Prostate gland (tissue), 2 donors: ENCODE measurements around the gene MTRF1L. TPM values are rescaled to one million over a fixed set of nuclear protein-coding genes. Genes with fewer than 3 reads are reported as not detected.
"Not testable (repeated sequence)": the region's sequence is repeated elsewhere in the genome, so short reads cannot be mapped to it uniquely, and the experiment has no call there.

Experiments used
- DNase-seq: peaks from one replicate; pipeline ENCODE4 v3.0.0-alpha.2; 2019; ENCODE audit warnings: low spot score
- H3K27ac ChIP-seq, 2 donors: fragments of 200-600 bp; sonication (generic); 2 replicates each; pipeline ENCODE4 v1.5.1; 2017 to 2019
- H3K27me3 ChIP-seq: fragments of 200-600 bp; sonication (generic); replicated peaks from 2 replicates; pipeline ENCODE4 v1.5.1; 2019; ENCODE audit not compliant: insufficient read depth
- H3K36me3 ChIP-seq, 2 donors: fragments of 200-600 bp; sonication (generic); 1 replicate in 1 of 2; 2 replicates in 1 of 2; pipeline versions ENCODE4 v1.5.1 to v1.8.1; 2017 to 2019
- H3K4me1 ChIP-seq: fragments of 200-600 bp; sonication (generic); replicated peaks from 2 replicates; pipeline ENCODE4 v1.5.1; 2019
- H3K4me3 ChIP-seq, 2 donors: fragments of 200-600 bp; sonication (generic); 2 replicates each; pipeline ENCODE4 v1.5.1; 2017 to 2019
- H3K9me3 ChIP-seq: fragments of 200-600 bp; sonication (generic); 2 replicates; pipeline ENCODE4 v1.5.1; 2017
- POLR2A ChIP-seq: fragments of 450-650 bp; IDR thresholded peaks from one replicate; pipeline ENCODE4 v1.6.1; 2016; ENCODE audit warnings: antibody characterized with exemption, mild to moderate bottlenecking
- POLR2AphosphoS5 ChIP-seq: sonication (generic); formaldehyde crosslinking; IDR thresholded peaks from one replicate; pipeline ENCODE4 v1.6.1; 2017; ENCODE audit warnings: antibody characterized with exemption
- WGBS: methylation state at CpG from one replicate; pipeline ENCODE4 v1.1.5; 2018; 5-methylcytosine and 5-hydroxymethylcytosine counted together
- intact Hi-C: fragments of 100-400 bp; cut with DNase I; formaldehyde crosslinking; loops from one replicate; pipeline ENCODE4 v1.14.2; 2022
- total RNA-seq, 2 donors: library from RNA; depleted of rRNA; stranded (reverse); fragments of >200 nt; gene quantifications; one replicate each; pipeline ENCODE4 v1.1.0, GENCODE V29; 2016
- TF ChIP-seq, protein P1 (sequence below), 4 experiments: fragments of 200-600 bp in 2 of 4; fragments of 450-650 bp in 2 of 4; sonication (generic) in 2 of 4; IDR thresholded peaks; 1 replicate in 3 of 4; 2 replicates in 1 of 4; pipeline ENCODE4 v1.5.1; 2016 to 2019; ENCODE audit warnings: antibody characterized with exemption in 4 of 4, mild to moderate bottlenecking in 2 of 4, moderate library complexity in 2 of 4

The MTRF1L gene
- total RNA-seq, 2 donors from 2014 or later, result 10.8 to 14.3 TPM

DNA sequence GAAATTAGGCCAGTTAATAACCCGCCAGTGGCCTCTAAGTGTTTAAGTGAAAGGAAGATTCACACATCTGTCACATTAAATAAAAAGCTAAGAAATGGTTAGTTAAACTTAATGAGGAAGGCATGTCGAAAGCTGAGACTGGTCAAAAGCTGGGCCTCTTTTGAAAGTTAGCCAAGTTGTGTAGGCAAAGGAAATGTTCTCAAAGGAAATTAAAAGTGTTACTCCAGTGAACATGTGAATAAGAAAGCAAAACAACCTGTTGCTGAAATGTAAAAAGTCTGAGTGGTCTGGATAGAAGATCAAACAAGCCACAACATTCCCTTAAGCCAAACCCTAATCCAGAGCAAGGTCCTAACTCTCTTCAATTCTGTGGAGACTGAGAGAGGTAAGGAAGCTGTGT, 10.9 kb upstream of the MTRF1L start:
- H3K27ac ChIP-seq, result no peak overlapping the region
- H3K4me1 ChIP-seq, result no peaks in the 10 kb centered on the region
- no peak for TF ChIP-seq POLR2AphosphoS5
- TF ChIP-seq, protein P1, sequence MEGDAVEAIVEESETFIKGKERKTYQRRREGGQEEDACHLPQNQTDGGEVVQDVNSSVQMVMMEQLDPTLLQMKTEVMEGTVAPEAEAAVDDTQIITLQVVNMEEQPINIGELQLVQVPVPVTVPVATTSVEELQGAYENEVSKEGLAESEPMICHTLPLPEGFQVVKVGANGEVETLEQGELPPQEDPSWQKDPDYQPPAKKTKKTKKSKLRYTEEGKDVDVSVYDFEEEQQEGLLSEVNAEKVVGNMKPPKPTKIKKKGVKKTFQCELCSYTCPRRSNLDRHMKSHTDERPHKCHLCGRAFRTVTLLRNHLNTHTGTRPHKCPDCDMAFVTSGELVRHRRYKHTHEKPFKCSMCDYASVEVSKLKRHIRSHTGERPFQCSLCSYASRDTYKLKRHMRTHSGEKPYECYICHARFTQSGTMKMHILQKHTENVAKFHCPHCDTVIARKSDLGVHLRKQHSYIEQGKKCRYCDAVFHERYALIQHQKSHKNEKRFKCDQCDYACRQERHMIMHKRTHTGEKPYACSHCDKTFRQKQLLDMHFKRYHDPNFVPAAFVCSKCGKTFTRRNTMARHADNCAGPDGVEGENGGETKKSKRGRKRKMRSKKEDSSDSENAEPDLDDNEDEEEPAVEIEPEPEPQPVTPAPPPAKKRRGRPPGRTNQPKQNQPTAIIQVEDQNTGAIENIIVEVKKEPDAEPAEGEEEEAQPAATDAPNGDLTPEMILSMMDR (IDR thresholded peaks at IDR 0.05), result no peak
- no peak for TF ChIP-seq POLR2A
- H3K36me3 ChIP-seq, result no peaks in the 10 kb centered on the region
- DNase-seq, result no peak
- intact Hi-C loops, result no loop called here
- H3K27me3 ChIP-seq, result no peaks in the 10 kb centered on the region
- 54% methylated on average over 2 of the region's 2 CpGs for WGBS
- H3K4me3 ChIP-seq, result no peak overlapping the region
- H3K9me3 ChIP-seq, result no peaks in the 10 kb centered on the region

DNA sequence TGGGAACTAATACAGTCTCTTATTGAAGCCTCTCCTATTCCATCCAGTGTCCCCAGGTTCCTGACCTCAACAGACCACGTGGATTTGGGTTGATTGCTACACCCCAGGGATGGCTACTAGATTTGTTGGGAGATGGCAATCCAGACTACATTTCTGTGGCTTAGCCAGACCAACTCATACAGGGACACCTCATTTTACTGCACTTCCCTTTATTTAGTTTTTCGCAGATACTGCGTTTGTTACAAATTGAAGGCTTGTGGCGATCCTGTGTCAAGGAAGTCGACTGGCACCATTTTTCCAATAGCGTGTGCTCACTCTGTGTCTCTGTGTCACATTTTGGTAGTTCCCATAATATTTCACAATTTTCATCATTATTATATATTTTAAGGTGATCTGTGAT, 10.3 kb upstream of the MTRF1L start:
- WGBS, result 83% methylated on average over 6 of the region's 6 CpGs
- H3K4me1 ChIP-seq, result no peaks in the 10 kb centered on the region

DNA sequence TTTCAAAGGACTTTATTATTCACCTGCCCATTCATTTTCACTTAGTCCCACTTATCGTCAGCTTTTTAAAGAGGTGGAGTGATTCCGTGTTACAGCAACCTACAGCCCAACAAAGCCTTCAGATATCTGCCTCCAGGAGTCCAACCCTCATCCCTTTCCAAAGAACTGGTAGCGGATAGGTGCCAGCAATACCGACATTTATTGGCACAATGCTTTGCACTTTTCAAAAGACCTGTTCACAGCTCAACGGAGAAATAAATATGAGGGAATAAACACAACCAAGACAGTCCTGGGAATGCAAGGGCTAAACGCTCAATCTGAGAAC, 819 bp upstream of the MTRF1L start:
- Histone ChIP-seq H3K36me3 (no peaks in the 10 kb centered on the region), H3K27ac (peak overlapping the region; percentile 81 to 85), H3K27me3 (no peaks in the 10 kb centered on the region), H3K4me1 (peaks cover 3% of the 10 kb centered on the region), H3K4me3 (peak overlapping the region; percentile 62 to 73), H3K9me3 (no peaks in the 10 kb centered on the region)
- WGBS, result 1% methylated on average over 6 of the region's 6 CpGs
- no peak for DNase-seq
- TF ChIP-seq, protein P1 (IDR thresholded peaks at IDR 0.05), result no peak
- no peak for TF ChIP-seq POLR2AphosphoS5
- TF ChIP-seq POLR2A, result no peak
- intact Hi-C loops, result no loop called here

More for the DNA sequence above, 10.3 kb upstream of the MTRF1L start:
- H3K36me3 ChIP-seq, result no peaks in the 10 kb centered on the region
- no peak for TF ChIP-seq POLR2AphosphoS5
- TF ChIP-seq, protein P1 (IDR thresholded peaks at IDR 0.05), result no peak
- no peak for TF ChIP-seq POLR2A
- DNase-seq, result no peak
- H3K4me3 ChIP-seq, result no peak overlapping the region
- H3K27ac ChIP-seq, result no peak overlapping the region
- no peaks in the 10 kb centered on the region for H3K27me3 ChIP-seq
- intact Hi-C loops, result no loop called here
- H3K9me3 ChIP-seq, result no peaks in the 10 kb centered on the region

DNA sequence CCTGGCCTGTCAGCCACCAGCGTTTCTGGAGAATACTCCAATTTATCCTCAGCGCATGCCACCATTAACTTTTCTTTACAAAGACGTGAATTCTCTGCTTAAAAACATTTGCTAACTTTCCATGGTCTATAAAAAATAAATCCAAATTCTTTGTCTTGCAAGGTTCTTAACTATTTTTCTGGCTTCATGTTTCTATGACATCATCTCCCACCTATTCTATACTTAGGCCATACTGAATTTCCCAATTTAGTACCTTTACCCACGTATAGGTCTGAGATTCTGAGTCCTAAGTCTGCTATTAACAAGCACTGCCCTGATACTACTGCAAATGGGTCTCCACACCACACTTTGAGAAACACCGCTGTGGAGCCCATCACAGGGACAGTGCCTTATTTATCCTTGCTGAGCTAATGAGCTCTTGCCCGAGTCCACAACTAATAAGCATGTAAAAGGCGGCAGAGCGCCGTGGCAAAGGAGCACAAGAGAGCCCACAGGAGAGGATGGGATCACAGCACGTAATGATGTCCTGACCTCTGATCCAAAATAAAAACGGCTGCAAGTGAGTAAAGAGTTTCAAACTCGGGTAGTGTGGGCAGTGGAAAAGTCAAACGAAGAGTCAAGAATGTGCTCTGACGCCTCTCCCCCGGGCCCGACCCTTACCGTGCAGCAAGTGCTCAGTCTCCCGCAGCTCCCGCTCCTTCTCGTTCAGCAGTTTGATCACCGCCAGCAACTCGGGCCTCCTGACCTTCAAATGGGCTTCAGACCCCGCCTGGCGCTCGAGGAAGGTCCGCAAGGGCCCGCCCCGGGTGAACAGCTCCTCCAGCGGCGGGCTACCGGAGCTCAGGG, 519 bp downstream of the MTRF1L start:
- Histone ChIP-seq H3K4me1 (peaks cover 3% of the 10 kb centered on the region), H3K27ac (peak overlapping the region; percentile 81 to 85), H3K9me3 (no peaks in the 10 kb centered on the region), H3K36me3 (no peaks in the 10 kb centered on the region), H3K27me3 (no peaks in the 10 kb centered on the region), H3K4me3 (peak overlapping the region; percentile 62 to 73)
- no peak for DNase-seq
- 1% methylated on average over 31 of the region's 31 CpGs for WGBS
- TF ChIP-seq POLR2AphosphoS5 (no peak), POLR2A (no peak)
- TF ChIP-seq, protein P1 (IDR thresholded peaks at IDR 0.05), result peak in 1 of 4 experiments; percentile 21
- intact Hi-C loops, result no loop called here

DNA sequence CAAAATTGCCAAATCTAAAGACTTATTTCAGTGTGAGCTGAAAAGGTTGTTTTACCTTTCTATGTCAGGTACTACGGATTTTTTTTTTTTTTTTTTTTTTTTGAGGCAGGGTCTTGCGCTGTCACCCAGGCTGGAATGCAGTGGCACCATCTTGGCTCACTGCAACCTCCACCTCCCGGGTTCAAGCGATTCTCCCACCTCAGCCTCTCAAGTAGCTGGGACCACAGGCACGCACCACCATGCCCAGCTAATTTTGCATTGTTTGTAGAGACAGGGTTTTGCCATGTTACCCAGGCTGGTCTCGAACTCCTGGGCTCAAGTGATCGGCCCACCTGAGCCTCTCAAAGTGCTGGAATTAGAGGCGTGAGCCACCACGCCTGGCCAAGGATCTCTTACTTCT, 1.7 kb downstream of the MTRF1L start:
- H3K9me3 ChIP-seq, H3K27ac ChIP-seq, H3K4me1 ChIP-seq, H3K4me3 ChIP-seq, H3K36me3 ChIP-seq, intact Hi-C loops, H3K27me3 ChIP-seq, DNase-seq: not testable (repeated sequence)
- WGBS, result 90% methylated on average over 9 of the region's 9 CpGs
